K562 treated with DMSO at 1 percent for 12 hours (cell line): ENCODE measurements around the gene ZNF786. TPM values are rescaled to one million over a fixed set of nuclear protein-coding genes. Genes with fewer than 3 reads are reported as not detected.

Experiments used
- total RNA-seq: library from RNA; unstranded; fragments of 300-600 nt; gene quantifications from 2 replicates; pipeline ENCODE4 v1.2.3, GENCODE V29; 2022; ENCODE audit not compliant: insufficient read depth

The ZNF786 gene
- 2.5 and 7.0 TPM in 2 replicates for total RNA-seq

GRCh38 chr7:149090397-149091195, at the start of gene ZNF786:
TSS of gene ZNF786 (minus strand) at chr7:149090718. CDS start at chr7:149090640, 78 bp downstream.

GRCh38 chr7:149125863-149126661, 35.5 kb upstream of the ZNF786 start, which contains the start of gene ZNF425:
TSS of gene ZNF425 (minus strand) at chr7:149126324. CDS start at chr7:149126213, 111 bp downstream.

GRCh38 chr7:149028346-149029109, 62.0 kb downstream of the ZNF786 start, which contains the start of gene PDIA4:
TSS of gene PDIA4 (minus strand) at chr7:149028505. CDS start at chr7:149028408, 97 bp downstream.

Other genes with a start within 250 kb of the ZNF786 start
- gene EZH2, start 206.4 kb downstream of the ZNF786 start, total RNA-seq, result 53.7 and 105 TPM in 2 replicates
- gene PDIA4, start 62.2 kb downstream of the ZNF786 start, total RNA-seq, result 119 and 194 TPM in 2 replicates
- gene ZNF425, start 35.6 kb upstream of the ZNF786 start, total RNA-seq, result 1.5 and 1.6 TPM in 2 replicates
- gene ZNF398, start 56.7 kb upstream of the ZNF786 start, total RNA-seq, result 5.7 and 17.5 TPM in 2 replicates
- gene ZNF282, start 104.8 kb upstream of the ZNF786 start, total RNA-seq, result 32.9 and 48.0 TPM in 2 replicates
- gene ZNF212, start 148.9 kb upstream of the ZNF786 start, total RNA-seq, result 10.6 and 20.3 TPM in 2 replicates
- gene ZNF783, start 171.5 kb upstream of the ZNF786 start, total RNA-seq, result 2.1 and 2.7 TPM in 2 replicates